Fibroblast of skin of scalp (primary cell): ENCODE measurements around the gene NDUFA8. TPM values are rescaled to one million over a fixed set of nuclear protein-coding genes. Genes with fewer than 3 reads are reported as not detected.
A peak's percentile ranks its signal among the peaks of the same experiment; 100 is the strongest.

ENCODE experiments used
- DNase-seq: peaks from one replicate; pipeline ENCODE4 v3.0.0-alpha.2; 2013
- polyA plus RNA-seq, 2 experiments: library from polyadenylated mRNA; unstranded; fragments of 120-200 nt; gene quantifications; one replicate each; pipeline ENCODE4 v1.2.1, GENCODE V29; 2013; ENCODE audit not compliant: insufficient read length in 2 of 2

NDUFA8 gene
- polyA plus RNA-seq (2013, experiment 1 of 2; ENCODE audit: insufficient read length) = 76.9 TPM
- 68.6 TPM for polyA plus RNA-seq (2013, experiment 2 of 2; ENCODE audit: insufficient read length)

DNA sequence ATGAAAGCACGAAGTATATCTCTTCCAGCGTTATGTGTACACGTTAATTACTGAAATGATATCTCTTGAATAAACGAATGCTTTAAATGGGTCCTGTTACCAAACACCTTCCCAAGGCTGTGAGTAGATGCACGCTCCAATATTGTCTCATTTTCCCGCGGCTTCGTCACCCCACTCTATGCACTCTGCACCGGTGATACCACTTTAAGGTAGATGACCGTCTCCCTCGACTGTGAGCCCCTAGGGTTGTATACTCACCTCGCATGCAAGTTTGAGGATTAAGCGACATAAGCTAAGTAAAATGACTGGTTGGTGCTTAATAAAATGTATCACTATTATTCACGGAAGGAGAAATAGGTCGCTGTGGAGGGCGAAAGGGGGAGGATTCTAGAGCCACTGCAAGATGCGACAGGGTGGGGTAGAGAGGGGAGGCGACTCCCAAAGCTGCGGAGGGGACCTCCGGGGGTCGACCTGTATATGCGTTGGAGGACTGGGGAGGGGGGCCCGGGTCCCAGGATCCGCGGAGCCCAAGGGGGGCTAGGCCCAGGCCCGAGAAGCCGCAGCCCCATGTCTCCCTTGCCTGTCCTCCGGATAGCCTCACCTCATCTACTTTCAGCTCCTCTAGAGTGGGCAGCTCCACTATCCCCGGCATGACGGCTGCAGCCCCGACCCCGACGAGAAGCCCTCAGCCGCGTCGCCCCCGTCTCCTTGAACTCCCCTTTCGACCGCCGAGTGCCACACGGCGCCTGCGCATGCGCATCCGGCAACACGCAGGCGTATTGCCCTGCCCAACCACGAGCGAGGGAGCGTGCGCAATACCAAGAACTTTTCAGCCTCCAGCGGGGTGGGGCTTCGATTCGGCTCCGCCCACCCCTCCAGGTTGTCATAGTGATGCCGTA is at the start of gene NDUFA8, which contains the start of gene MORN5:
NDUFA8 (minus strand) TSS at position 754 of the 899 bp plus-strand sequence; CDS start at position 652, 102 bp downstream.
MORN5 (plus strand) TSS at position 883 of the 899 bp plus-strand sequence. CDS start 65 bp downstream, outside the sequence.
- DNase-seq = peak; percentile 96

DNA sequence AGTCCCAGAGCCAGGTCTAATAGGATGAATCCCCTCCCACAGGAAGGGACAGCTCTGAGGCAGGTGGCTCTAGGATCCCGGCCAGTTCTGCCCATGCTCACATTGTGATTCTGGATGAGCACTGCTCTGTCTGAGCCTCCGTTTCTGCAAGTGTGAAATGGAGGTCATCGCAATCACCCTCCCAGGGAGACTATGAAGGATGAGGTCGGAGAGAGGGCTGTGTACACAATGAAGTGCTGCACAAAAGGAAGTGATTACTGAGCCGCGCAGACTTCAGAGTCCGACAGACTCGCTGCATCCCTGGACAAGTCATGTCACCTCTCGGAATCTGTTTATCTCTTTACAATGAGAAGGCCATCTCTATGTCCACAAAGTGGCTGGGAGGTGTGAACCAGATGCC is 47.5 kb upstream of the NDUFA8 start:
- no peak for DNase-seq

DNA sequence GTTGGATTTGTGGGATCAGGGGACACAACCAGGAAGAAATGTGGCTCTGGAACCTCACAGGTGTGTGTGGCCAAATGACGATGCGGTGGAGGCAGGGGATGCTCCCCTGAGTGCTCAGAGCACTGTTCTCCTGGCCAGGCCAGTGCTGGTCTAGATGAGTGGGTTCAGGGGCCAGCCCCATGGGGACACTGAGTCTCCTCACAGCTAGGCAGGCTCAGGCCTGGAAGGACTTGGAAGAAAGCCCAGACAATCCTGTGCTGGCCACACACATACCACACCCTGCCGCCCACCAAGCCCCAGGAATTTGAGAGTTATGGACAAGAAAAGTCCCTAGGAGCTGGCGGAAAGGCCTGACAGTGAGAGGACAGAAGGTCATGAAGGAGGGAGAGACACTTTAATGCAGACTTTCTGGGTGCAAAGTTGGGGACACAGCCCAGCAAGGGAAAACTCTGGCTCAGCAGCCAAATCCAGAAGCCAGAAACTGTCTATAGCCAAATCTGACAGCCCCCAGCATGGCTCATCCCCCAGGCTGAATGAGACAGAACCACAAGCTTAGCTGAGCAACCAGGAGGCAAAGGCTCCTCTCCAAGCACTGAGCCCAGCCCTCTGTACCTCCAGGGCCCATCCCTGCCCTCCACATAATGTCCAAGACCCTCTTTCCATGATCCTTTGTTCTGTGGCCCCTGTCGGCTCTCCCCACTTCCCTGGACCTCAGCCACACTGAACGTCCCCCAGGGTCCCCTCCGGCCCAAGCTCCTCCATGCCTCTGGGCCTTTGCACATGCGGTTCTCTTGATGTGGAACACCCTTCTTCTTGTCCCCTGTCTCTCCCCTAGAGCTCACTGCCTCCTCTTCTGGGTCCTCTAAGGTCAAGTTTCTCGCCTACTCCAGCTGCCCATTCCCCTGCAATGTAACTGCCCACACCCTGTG is 46.8 kb upstream of the NDUFA8 start:
- peak; percentile 87 for DNase-seq

DNA sequence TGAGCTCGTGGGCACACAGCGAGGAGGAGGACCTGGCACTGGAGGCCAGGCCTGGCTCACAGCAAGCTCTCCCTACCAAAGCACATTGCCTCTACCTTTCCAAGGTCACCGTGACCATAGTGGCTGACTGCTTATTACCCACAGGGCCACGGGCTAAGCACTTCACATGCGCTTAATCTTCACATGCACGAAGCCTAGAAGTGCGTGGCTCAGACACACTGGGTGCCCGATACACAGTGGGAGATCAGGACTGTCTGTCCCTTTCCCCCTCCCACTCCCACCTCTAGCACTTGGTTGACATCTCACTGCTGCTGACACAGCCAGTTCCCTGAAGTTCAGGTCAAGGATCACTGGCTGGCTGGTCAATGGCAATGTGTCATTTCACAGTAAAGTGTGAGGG is 45.6 kb upstream of the NDUFA8 start:
- no peak for DNase-seq

DNA sequence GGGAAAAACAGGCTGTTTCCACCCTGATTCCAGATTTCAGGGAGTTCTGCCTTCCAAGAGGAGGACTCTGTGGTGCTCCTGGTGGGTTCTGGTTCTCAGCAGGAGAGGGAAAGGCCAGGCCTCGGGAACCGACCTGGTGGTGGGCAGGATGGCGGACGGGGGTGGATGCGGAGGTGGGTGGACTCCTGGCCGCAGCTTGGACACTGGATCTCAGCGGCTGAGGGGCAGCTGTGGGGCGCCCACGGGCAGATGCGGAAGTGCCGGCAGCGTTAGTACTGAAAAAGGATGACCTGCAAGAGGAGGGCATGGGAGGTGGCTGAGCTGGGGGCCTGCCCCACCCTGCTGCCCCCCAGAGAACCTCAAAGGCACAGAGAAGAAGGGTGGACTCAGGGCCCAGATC is 44.9 kb upstream of the NDUFA8 start:
- no peak for DNase-seq

- no peak for DNase-seq
These were observed 44.5 kb upstream of the NDUFA8 start for GRCh38 chr9:122204055-122204454.

GRCh38 chr9:122202111-122202510 is 42.5 kb upstream of the NDUFA8 start:
- DNase-seq = no peak

- no peak for DNase-seq
These were observed 42.1 kb upstream of the NDUFA8 start for GRCh38 chr9:122201641-122202040.

DNA sequence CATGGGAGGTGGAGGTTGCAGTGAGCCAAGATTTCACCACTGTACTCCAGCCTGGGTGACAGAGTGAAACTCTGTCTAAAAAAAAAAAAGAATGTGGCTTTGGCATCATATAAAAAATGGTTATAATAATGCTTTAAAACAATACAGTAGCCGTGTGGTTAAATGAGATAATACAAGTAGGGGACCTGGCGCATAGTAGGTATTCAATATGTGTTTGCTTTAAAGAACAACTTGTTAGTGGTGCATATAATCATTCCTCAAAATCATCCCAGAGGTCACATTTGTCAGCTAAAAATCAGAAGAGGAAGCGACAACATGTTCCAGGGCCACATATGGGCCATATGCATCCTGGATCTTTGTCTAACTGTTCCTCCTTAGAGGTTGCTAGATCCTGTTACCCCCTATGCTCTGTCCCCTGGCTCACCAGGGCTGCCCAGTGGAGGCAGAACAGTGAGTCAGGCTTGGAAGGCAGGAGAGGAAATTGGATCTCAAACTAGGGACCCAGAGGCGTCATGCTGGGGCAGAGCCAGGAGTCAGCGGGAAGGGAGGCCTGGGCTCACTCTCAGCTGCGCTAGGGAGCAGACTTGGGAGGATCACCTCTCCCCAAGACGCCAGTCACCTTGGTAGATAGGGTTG is 41.5 kb upstream of the NDUFA8 start:
- DNase-seq = peak; percentile 36

GRCh38 chr9:122197882-122198281 is 38.3 kb upstream of the NDUFA8 start:
- no peak for DNase-seq

- no peak for DNase-seq
These were observed 37.8 kb upstream of the NDUFA8 start for GRCh38 chr9:122197426-122197825.

DNA sequence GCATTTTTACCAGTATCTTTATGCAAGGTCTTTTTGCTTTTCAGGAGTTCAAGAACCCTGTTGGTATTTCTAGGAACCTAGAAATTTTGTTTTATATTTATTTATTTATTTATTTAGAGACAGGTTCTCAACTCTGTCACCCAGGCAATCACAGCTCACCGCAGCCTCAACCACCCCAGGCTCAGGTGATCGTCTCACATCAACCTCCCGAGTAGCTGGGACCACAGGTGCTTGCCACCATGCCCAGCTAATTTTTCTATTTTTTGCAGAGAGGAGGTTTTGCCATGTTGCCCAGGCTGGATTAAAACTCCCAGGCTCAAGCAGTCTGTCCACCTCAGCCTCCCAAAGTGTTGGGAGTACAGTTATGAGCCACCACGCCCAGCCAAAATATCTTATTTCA is 36.3 kb upstream of the NDUFA8 start:
- DNase-seq = no peak

GRCh38 chr9:122193651-122194050 is 34.1 kb upstream of the NDUFA8 start:
- no peak for DNase-seq

- DNase-seq = no peak
These were observed 33.4 kb upstream of the NDUFA8 start for GRCh38 chr9:122192914-122193525.

- no peak for DNase-seq
These were observed 32.8 kb upstream of the NDUFA8 start for GRCh38 chr9:122192261-122192875.

DNA sequence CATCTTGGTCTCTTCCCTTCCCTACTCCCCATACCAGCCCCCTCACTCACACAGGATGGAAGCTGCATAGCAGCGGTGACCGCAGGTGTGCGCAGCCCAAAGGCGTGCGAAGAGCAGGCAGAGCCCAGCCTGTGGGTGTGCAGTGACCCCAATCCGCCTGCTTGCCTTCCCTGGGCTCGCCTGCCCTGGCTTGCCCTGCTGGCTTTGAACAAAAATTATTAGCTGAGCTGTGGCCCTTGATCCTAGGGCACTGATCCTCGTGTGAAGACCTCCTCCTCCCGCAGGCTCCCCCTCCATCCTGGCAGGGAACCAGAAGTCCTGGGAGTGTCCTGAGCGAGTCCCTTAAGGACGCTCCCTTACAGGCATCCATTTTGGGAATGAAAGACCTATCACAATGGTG is 32.0 kb upstream of the NDUFA8 start:
- DNase-seq = no peak

GRCh38 chr9:122190597-122191381 is 31.2 kb upstream of the NDUFA8 start:
- DNase-seq = peak; percentile 19

DNA sequence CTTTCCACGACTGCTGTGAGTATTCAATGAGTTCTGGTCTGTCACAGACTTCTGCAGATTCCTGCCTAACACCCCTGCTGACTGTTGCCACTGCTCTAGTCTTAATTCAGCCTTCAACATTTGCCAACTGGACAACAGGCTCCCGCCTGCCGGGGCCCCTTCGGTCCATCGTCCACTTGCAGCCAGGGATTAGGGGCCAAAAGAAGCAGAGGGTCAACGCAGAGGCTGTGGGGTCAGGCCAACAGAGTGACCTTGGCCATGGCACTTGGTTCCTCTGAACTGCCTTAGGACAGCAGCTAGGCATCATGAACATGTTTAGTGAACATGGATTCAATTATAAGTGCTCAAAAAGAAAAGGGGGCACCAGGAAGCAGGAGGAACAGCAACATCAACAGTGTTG is 28.8 kb upstream of the NDUFA8 start:
- DNase-seq = no peak

GRCh38 chr9:122186777-122187470 is 27.3 kb upstream of the NDUFA8 start:
- no peak for DNase-seq

DNA sequence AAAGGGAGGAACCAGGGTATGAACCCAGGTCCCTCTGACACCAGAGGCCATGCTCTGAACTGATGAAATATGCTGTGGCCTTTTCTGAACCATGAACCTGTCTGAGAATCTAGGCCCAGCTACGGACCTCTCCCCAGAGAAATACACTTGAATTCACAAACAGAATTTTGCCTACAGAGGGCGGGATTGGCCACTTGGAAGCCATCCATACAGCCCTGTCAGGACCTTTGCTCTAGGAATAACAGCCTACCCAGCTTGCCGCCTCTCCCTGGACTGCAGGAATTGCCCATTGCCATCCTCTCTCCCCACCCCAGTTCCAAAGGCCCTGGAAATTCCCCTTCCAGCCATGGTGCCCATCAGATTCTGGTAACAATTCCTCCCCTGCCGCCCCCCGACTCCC is 26.7 kb upstream of the NDUFA8 start:
- no peak for DNase-seq
